ENCODE results near the gene GLIS1. TPM values are rescaled to one million over a fixed set of nuclear protein-coding genes. Genes with fewer than 3 reads are reported as not detected.

GLIS1 gene
- total and polyA plus RNA-seq, 8 donors = 0.06 to 0.26 (median 0.13) TPM; not detected in 4

GRCh38 chr1:53704304-53704703 lies 34.7 kb downstream of the GLIS1 start:
- DNase-seq (no peak), ATAC-seq (no peak), FAIRE-seq (no peak)
- Histone ChIP-seq H3K4me3 (no peak overlapping the region), H3K27me3 (no peaks in the 10 kb centered on the region), H3K27ac (no peak overlapping the region), H3K9me3 (no peaks in the 10 kb centered on the region), H3K4me1 (no peaks in the 10 kb centered on the region), H3K36me3 (no peaks in the 10 kb centered on the region)
- intact Hi-C loops (cut with DNase I) = no loop called here
- 89 to 92% methylated on average over 5 of the region's 5 CpGs for WGBS, 2 donors
- TF ChIP-seq CTCF (IDR thresholded peaks at IDR 0.05) = no peak

GRCh38 chr1:53703174-53703573 lies 35.8 kb downstream of the GLIS1 start:
- Histone ChIP-seq H3K27me3 (no peaks in the 10 kb centered on the region), H3K27ac (no peak overlapping the region), H3K4me3 (no peak overlapping the region), H3K4me1 (no peaks in the 10 kb centered on the region), H3K36me3 (no peaks in the 10 kb centered on the region), H3K9me3 (no peaks in the 10 kb centered on the region)
- intact Hi-C loops (cut with DNase I) = no loop called here
- no peak for FAIRE-seq
- no peak for DNase-seq
- 67 to 69% methylated on average over 1 of the region's 1 CpG for WGBS, 2 donors
- ATAC-seq = no peak
- no peak for TF ChIP-seq CTCF (IDR thresholded peaks at IDR 0.05)

GRCh38 chr1:53702341-53702740 lies 36.6 kb downstream of the GLIS1 start:
- Histone ChIP-seq H3K27ac (no peak overlapping the region), H3K9me3 (no peaks in the 10 kb centered on the region)

GRCh38 chr1:53700776-53701175 lies 38.2 kb downstream of the GLIS1 start:
- FAIRE-seq (no peak), ATAC-seq (no peak), DNase-seq (no peak)
- no peaks in the 10 kb centered on the region for H3K36me3 ChIP-seq
- H3K4me3 ChIP-seq = no peak overlapping the region
- TF ChIP-seq CTCF (IDR thresholded peaks at IDR 0.05) = no peak
- H3K27ac ChIP-seq = no peak overlapping the region
- 71 to 79% methylated on average over 3 of the region's 3 CpGs for WGBS, 2 donors
- H3K9me3 ChIP-seq = no peaks in the 10 kb centered on the region
- H3K4me1 ChIP-seq = no peaks in the 10 kb centered on the region
- no peaks in the 10 kb centered on the region for H3K27me3 ChIP-seq
- intact Hi-C loops (cut with DNase I) = no loop called here

More at GRCh38 chr1:53702341-53702740, 36.6 kb downstream of the GLIS1 start:
- no peaks in the 10 kb centered on the region for H3K4me1 ChIP-seq
- FAIRE-seq (no peak), DNase-seq (no peak), ATAC-seq (no peak)
- WGBS, 2 donors = 36 to 39% methylated on average over 8 of the region's 8 CpGs
- no peaks in the 10 kb centered on the region for H3K27me3 ChIP-seq
- TF ChIP-seq CTCF (IDR thresholded peaks at IDR 0.05) = no peak
- no peak overlapping the region for H3K4me3 ChIP-seq
- H3K36me3 ChIP-seq = no peaks in the 10 kb centered on the region
- intact Hi-C loops (cut with DNase I) = no loop called here

- Histone ChIP-seq H3K27ac (no peak overlapping the region), H3K4me1 (no peaks in the 10 kb centered on the region), H3K4me3 (no peak overlapping the region), H3K9me3 (no peaks in the 10 kb centered on the region), H3K27me3 (no peaks in the 10 kb centered on the region), H3K36me3 (no peaks in the 10 kb centered on the region)
- no peak for TF ChIP-seq CTCF (IDR thresholded peaks at IDR 0.05)
- no peak for ATAC-seq
- intact Hi-C loops (cut with DNase I) = no loop called here
- DNase-seq = no peak
- WGBS, 2 donors = 85 to 94% methylated on average over 8 of the region's 8 CpGs
- FAIRE-seq = no peak
Observed at GRCh38 chr1:53699981-53700380, 39.0 kb downstream of the GLIS1 start.
